COLO668 (cell line): ENCODE results near the gene PKD1L1.
"Not testable (repeated sequence)": the region's sequence is repeated elsewhere in the genome, so short reads cannot be mapped to it uniquely, and the experiment has no call there.

Experiments
- DNase-seq: peaks from one replicate; lab custom pipeline; 2025; ENCODE audit not compliant: unreplicated experiment; lab: John Stamatoyannopoulos, UW

Gene PKD1L1

GRCh38 chr7:47956220-47956619 lies 8.0 kb upstream of the PKD1L1 start:
- no peak for DNase-seq

- no peak for DNase-seq
Observed at GRCh38 chr7:47954231-47954911, 6.1 kb upstream of the PKD1L1 start.

- DNase-seq = no peak
Observed at GRCh38 chr7:47953822-47954221, 5.6 kb upstream of the PKD1L1 start.

GRCh38 chr7:47952224-47952623 lies 4.0 kb upstream of the PKD1L1 start:
- DNase-seq = no peak

- no peak for DNase-seq
Observed at GRCh38 chr7:47951374-47951773, 3.1 kb upstream of the PKD1L1 start.

- no peak for DNase-seq
Observed at GRCh38 chr7:47950714-47951113, 2.4 kb upstream of the PKD1L1 start.

- no peak for DNase-seq
Observed at GRCh38 chr7:47949703-47950102, 1.4 kb upstream of the PKD1L1 start.

GRCh38 chr7:47947355-47947749 lies 914 bp downstream of the PKD1L1 start:
- no peak for DNase-seq

- no peak for DNase-seq
Observed at GRCh38 chr7:47946581-47947354, 1.5 kb downstream of the PKD1L1 start.

GRCh38 chr7:47945261-47946015 lies 2.8 kb downstream of the PKD1L1 start:
- peak; percentile 82 for DNase-seq

GRCh38 chr7:47944536-47945260 lies 3.6 kb downstream of the PKD1L1 start:
- no peak for DNase-seq

- no peak for DNase-seq
Observed at GRCh38 chr7:47943676-47944474, 4.4 kb downstream of the PKD1L1 start.

- not testable (repeated sequence) for DNase-seq
Observed at GRCh38 chr7:47942651-47943050, 5.6 kb downstream of the PKD1L1 start.

GRCh38 chr7:47942132-47942531 lies 6.1 kb downstream of the PKD1L1 start:
- no peak for DNase-seq

- no peak for DNase-seq
Observed at GRCh38 chr7:47941136-47941844, 7.0 kb downstream of the PKD1L1 start.

GRCh38 chr7:47940088-47941013 lies 7.9 kb downstream of the PKD1L1 start:
- DNase-seq = no peak

- DNase-seq = no peak
Observed at GRCh38 chr7:47939425-47940036, 8.7 kb downstream of the PKD1L1 start.

GRCh38 chr7:47938574-47939165 lies 9.6 kb downstream of the PKD1L1 start:
- DNase-seq = no peak
